Spleen (tissue), 11 donors: ENCODE measurements around the gene VSIG8. TPM values are rescaled to one million over a fixed set of nuclear protein-coding genes. Genes with fewer than 3 reads are reported as not detected.

Experiments used
- DNase-seq: peaks from one replicate; pipeline ENCODE4 v3.0.0-alpha.2; 2020
- H3K27ac ChIP-seq, 8 donors: fragments of 200-600 bp; sonication (generic) in 7 of 8; 1 replicate in 4 of 8; 2 replicates in 4 of 8; pipeline versions ENCODE4 v1.5.0 to v1.8.0; 2016 to 2021; ENCODE audit warnings: inconsistent platforms in 4 of 8, mild to moderate bottlenecking in 4 of 8, moderate library complexity in 1 of 8
- H3K27me3 ChIP-seq, 7 donors: fragments of 200-600 bp; sonication (generic) in 6 of 7; replicated peaks in 1 of 7; 1 replicate in 4 of 7; 2 replicates in 3 of 7; pipeline versions ENCODE4 v1.5.0 to v1.8.0; 2016 to 2021; ENCODE audit warnings: inconsistent platforms in 3 of 7, mild to moderate bottlenecking in 1 of 7
- H3K36me3 ChIP-seq, 6 donors: fragments of 200-600 bp; sonication (generic) in 5 of 6; 1 replicate in 4 of 6; 2 replicates in 2 of 6; pipeline versions ENCODE4 v1.5.0 to v1.8.0; 2016 to 2021; ENCODE audit warnings: inconsistent platforms in 2 of 6
- H3K4me1 ChIP-seq, 6 donors: fragments of 200-600 bp; sonication (generic) in 5 of 6; 1 replicate in 3 of 6; 2 replicates in 3 of 6; pipeline versions ENCODE4 v1.5.0 to v1.8.0; 2016 to 2021; ENCODE audit warnings: inconsistent platforms in 3 of 6
- H3K4me3 ChIP-seq, 8 donors: fragments of 200-600 bp; sonication (generic) in 7 of 8; 1 replicate in 4 of 8; 2 replicates in 4 of 8; pipeline versions ENCODE4 v1.5.0 to v1.8.0; 2016 to 2021; ENCODE audit warnings: inconsistent platforms in 4 of 8, mild to moderate bottlenecking in 4 of 8, moderate library complexity in 2 of 8
- H3K9me3 ChIP-seq, 8 donors: fragments of 200-600 bp; sonication (generic) in 7 of 8; 1 replicate in 4 of 8; 2 replicates in 4 of 8; pipeline versions ENCODE4 v1.5.0 to v1.8.0; 2016 to 2021; ENCODE audit warnings: inconsistent platforms in 4 of 8
- CTCF ChIP-seq, 11 experiments: fragments of 200-600 bp in 7 of 11; fragments of 450-650 bp in 4 of 11; sonication (generic) in 4 of 11; IDR thresholded peaks in 8 of 11; conservative IDR thresholded peaks in 3 of 11; 1 replicate in 7 of 11; 2 replicates in 4 of 11; pipeline versions ENCODE4 v1.4.0 to v1.8.0; 2016 to 2021; ENCODE audit warnings: antibody characterized with exemption in 11 of 11, inconsistent platforms in 4 of 11, mild to moderate bottlenecking in 1 of 11
- POLR2A ChIP-seq, 3 donors: fragments of 450-650 bp; IDR thresholded peaks; one replicate each; pipeline ENCODE4 v1.5.1; 2017; ENCODE audit warnings: antibody characterized with exemption in 3 of 3, mild to moderate bottlenecking in 1 of 3
- POLR2AphosphoS5 ChIP-seq, 3 donors: sonication (generic); formaldehyde crosslinking; IDR thresholded peaks; one replicate each; pipeline ENCODE4 v1.5.1; 2017; ENCODE audit warnings: antibody characterized with exemption in 3 of 3
- WGBS, 5 donors: extraction: QIAGEN DNeasy Blood & Tissue Kit in 3 of 5; methylation state at CpG; one replicate each; pipeline versions ENCODE4 v1.1.5 to v1.1.7; 2013 to 2018; 5-methylcytosine and 5-hydroxymethylcytosine counted together
- intact Hi-C: fragments of 100-400 bp; cut with DNase I; formaldehyde crosslinking; loops from one replicate; pipeline ENCODE4 v1.15.0; 2023; ENCODE audit warnings: low total_unique reads
- polyA plus RNA-seq, 3 donors: library from polyadenylated mRNA; stranded (reverse); fragments of 200-250 nt; gene quantifications; one replicate each; pipeline ENCODE4 v1.2.1, GENCODE V29; 2013
- total RNA-seq, 7 donors: library from RNA; depleted of rRNA in 3 of 7; stranded (reverse); fragments of >200 nt in 3 of 7; fragmentation: NEBNext Ultra II Directional in 4 of 7; extraction: Animal tissue kit (Norgen Biotek cat#: 25700) in 4 of 7; gene quantifications; one replicate each; pipeline versions ENCODE4 v1.1.0 to v1.2.1, GENCODE V29; 2016 to 2021
- donor health status: healthy with polysubstance abuse.
- donor health status: DM: no; HTN: no; CAD: no; lungs with moderate emphysema.
- donor health status: DM: no; HTN: no; CAD: no.
- donor health status: Bipolar disorder and iron deficiency.
- donor health status: healthy.
- donor health status: DM: no; HTN: no; CAD: no.
- donor health status: DM: yes; HTN: yes; CAD: no.

Gene VSIG8
- total and polyA plus RNA-seq, 10 donors: 0.03 to 0.43 (median 0.23) TPM; not detected in 6

DNA sequence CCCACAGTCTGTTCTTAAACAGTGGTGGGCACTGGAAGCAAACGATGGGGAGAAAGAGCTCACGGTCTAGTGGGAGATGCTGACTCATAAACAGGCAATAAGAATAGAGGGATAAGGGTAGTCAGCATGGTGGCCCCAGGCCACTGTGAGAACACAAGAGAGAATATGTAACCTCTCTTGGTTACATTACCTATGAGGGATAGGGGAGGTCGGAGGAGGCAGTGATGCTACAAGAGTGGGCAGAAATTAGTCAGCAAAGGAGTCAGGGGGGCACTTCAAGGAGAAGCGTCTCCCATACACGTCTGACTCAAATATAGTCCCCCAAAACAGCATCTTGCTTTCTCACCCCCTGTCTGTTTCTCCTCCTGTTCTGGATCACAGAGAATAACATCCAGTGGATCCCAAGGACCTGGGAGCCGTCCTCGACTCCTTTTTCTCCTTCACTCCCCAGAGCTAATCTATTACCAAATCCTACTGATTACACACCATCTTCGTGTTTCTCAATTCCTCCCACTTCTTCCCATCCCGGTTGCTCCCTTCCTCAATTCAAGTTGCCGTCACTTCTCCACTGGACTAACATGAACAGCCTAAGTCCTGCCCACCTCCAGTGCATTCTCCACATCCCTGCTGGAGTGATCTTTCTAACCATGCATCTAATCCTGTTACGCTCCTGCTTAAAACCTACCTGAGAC is 33.7 kb downstream of the VSIG8 start:
- no peak for TF ChIP-seq POLR2A (IDR thresholded peaks at IDR 0.05)
- no peak for TF ChIP-seq POLR2AphosphoS5 (IDR thresholded peaks at IDR 0.05)
- no peak for TF ChIP-seq CTCF (IDR thresholded peaks at IDR 0.05 in 8 of 11, conservative IDR thresholded peaks at IDR 0.05 in 3 of 11)
- Histone ChIP-seq H3K9me3 (no peaks in the 10 kb centered on the region), H3K4me1 (peaks cover 15 to 66% (median 55%) of the 10 kb centered on the region in 6 donors), H3K4me3 (peak overlapping the region in 4 of 8 donors; percentile 14 to 56 (median 26)), H3K27me3 (no peaks in the 10 kb centered on the region), H3K27ac (peak overlapping the region in 3 of 8 donors; percentile 26 to 75 (median 32)), H3K36me3 (peaks cover 0 to 10% (median 0%) of the 10 kb centered on the region in 6 donors)
- 60 to 82% (median 66%) methylated on average over 11 of the region's 11 CpGs for WGBS, 5 donors
- intact Hi-C loops: no loop called here
- no peak for DNase-seq

DNA sequence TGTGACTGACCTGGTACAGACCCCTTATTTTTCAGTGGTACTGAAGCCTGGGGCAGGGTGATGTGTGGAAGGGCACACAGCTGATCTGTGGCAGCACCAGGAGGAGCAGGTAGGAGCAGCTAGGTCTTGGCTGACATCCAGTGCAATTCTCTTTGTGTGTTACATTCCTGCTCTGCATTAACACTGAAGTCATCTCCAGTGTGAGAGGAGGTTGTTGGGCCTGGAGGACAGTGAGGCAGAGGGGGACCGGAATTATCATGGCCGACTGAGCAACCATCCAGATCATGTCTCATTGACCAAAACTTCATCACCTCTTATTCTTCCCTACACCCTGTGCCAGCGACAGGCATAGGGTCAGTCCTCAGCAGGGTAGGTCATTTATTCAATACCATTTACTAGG is 34.3 kb downstream of the VSIG8 start:
- TF ChIP-seq CTCF (IDR thresholded peaks at IDR 0.05 in 8 of 11, conservative IDR thresholded peaks at IDR 0.05 in 3 of 11): no peak
- no peak for TF ChIP-seq POLR2A (IDR thresholded peaks at IDR 0.05)
- TF ChIP-seq POLR2AphosphoS5 (IDR thresholded peaks at IDR 0.05): no peak
- peak overlapping the region in 3 of 8 donors; percentile 26 to 78 (median 75) for H3K27ac ChIP-seq
- DNase-seq: no peak
- peaks cover 15 to 71% (median 55%) of the 10 kb centered on the region in 6 donors for H3K4me1 ChIP-seq
- intact Hi-C loops: no loop called here
- 58 to 98% (median 95%) methylated on average over 3 of the region's 3 CpGs for WGBS, 5 donors
- H3K27me3 ChIP-seq: no peaks in the 10 kb centered on the region
- no peaks in the 10 kb centered on the region for H3K9me3 ChIP-seq
- H3K4me3 ChIP-seq: peak overlapping the region in 4 of 8 donors; percentile 14 to 56 (median 26)
- H3K36me3 ChIP-seq: peaks cover 0 to 4% (median 0%) of the 10 kb centered on the region in 6 donors

DNA sequence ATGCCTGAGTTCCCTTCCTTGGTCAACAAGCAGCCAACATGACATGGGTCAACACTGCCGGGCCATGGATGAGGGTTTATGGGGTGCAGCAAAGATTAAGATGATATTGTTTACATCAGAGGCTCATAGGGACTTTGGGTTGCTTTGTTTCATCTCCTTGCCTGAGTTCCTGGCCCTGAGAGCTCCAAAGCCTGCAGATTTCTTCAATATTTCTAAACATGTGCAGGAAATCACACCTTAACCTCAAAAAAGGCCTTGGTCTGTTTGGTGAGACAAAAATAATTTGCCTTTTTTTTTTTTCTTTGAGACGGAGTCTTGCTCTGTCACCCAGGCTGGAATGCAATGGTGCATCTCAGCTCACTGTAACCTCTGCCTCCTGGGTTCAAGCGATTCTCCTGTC is 34.9 kb downstream of the VSIG8 start:
- Histone ChIP-seq H3K36me3 (no peaks in the 10 kb centered on the region), H3K4me3 (peak overlapping the region in 5 of 8 donors; percentile 14 to 56 (median 25)), H3K27ac (peak overlapping the region in 3 of 8 donors; percentile 72 to 78 (median 75)), H3K4me1 (peaks cover 15 to 74% (median 55%) of the 10 kb centered on the region in 6 donors), H3K27me3 (no peaks in the 10 kb centered on the region), H3K9me3 (no peaks in the 10 kb centered on the region)
- WGBS, 5 donors: 53 to 79% (median 76%) methylated on average over 3 of the region's 3 CpGs
- intact Hi-C loops: no loop called here
- TF ChIP-seq POLR2A (IDR thresholded peaks at IDR 0.05) (no peak), CTCF (IDR thresholded peaks at IDR 0.05 in 8 of 11, conservative IDR thresholded peaks at IDR 0.05 in 3 of 11) (no peak), POLR2AphosphoS5 (IDR thresholded peaks at IDR 0.05) (no peak)
- no peak for DNase-seq

GRCh38 chr1:159827102-159827490 is 35.4 kb downstream of the VSIG8 start:
- 85 to 89% (median 87%) methylated on average over 6 of the region's 6 CpGs for WGBS, 5 donors
- peak overlapping the region in 6 of 8 donors; percentile 14 to 56 (median 24) for H3K4me3 ChIP-seq
- DNase-seq: no peak
- no peaks in the 10 kb centered on the region for H3K36me3 ChIP-seq
- peak overlapping the region in 7 of 8 donors; percentile 45 to 78 (median 69) for H3K27ac ChIP-seq
- no peaks in the 10 kb centered on the region for H3K27me3 ChIP-seq
- H3K4me1 ChIP-seq: peaks cover 15 to 74% (median 55%) of the 10 kb centered on the region in 6 donors
- no peak for TF ChIP-seq POLR2A (IDR thresholded peaks at IDR 0.05)
- TF ChIP-seq POLR2AphosphoS5 (IDR thresholded peaks at IDR 0.05): no peak
- no peak for TF ChIP-seq CTCF (IDR thresholded peaks at IDR 0.05 in 8 of 11, conservative IDR thresholded peaks at IDR 0.05 in 3 of 11)
- intact Hi-C loops: no loop called here
- no peaks in the 10 kb centered on the region for H3K9me3 ChIP-seq
